Large intestine (tissue), 3 donors: ENCODE results near the gene PLA2G2D. TPM values are rescaled to one million over a fixed set of nuclear protein-coding genes. Genes with fewer than 3 reads are reported as not detected.

ENCODE experiments used
- DNase-seq, 2 donors: peaks; one replicate each; pipeline versions ENCODE4 v3.0.0 to v3.0.0-alpha.2; 2013
- H3K27ac ChIP-seq: one replicate; pipeline ENCODE4 v1.5.1; 2013; ENCODE audit warnings: low read length
- H3K27me3 ChIP-seq: 2 replicates; pipeline ENCODE4 v1.6.1; 2013; ENCODE audit warnings: low read length; ENCODE audit not compliant: control insufficient read depth, insufficient read depth
- H3K36me3 ChIP-seq: 2 replicates; pipeline ENCODE4 v1.6.1; 2013; ENCODE audit warnings: low read length; ENCODE audit not compliant: control insufficient read depth, insufficient read depth
- H3K4me1 ChIP-seq: one replicate; pipeline ENCODE4 v1.6.1; 2013; ENCODE audit warnings: low read length; ENCODE audit not compliant: control insufficient read depth, insufficient read depth
- H3K4me3 ChIP-seq: one replicate; pipeline ENCODE4 v1.5.1; 2013; ENCODE audit warnings: low read length
- H3K9me3 ChIP-seq: one replicate; pipeline ENCODE4 v1.6.1; 2013; ENCODE audit warnings: mild to moderate bottlenecking, low read depth, low read length, moderate library complexity; ENCODE audit not compliant: control insufficient read depth
- WGBS: methylation state at CpG from one replicate; pipeline ENCODE4 v1.1.5; 2013; ENCODE audit warnings: low lambda C conversion rate; ENCODE audit not compliant: insufficient coverage; 5-methylcytosine and 5-hydroxymethylcytosine counted together
- polyA plus RNA-seq: library from polyadenylated mRNA; unstranded; fragments of 120-200 nt; gene quantifications from one replicate; pipeline ENCODE4 v1.2.1, GENCODE V29; 2013

Gene PLA2G2D
- polyA plus RNA-seq, 1 donor = 0.18 TPM

DNA sequence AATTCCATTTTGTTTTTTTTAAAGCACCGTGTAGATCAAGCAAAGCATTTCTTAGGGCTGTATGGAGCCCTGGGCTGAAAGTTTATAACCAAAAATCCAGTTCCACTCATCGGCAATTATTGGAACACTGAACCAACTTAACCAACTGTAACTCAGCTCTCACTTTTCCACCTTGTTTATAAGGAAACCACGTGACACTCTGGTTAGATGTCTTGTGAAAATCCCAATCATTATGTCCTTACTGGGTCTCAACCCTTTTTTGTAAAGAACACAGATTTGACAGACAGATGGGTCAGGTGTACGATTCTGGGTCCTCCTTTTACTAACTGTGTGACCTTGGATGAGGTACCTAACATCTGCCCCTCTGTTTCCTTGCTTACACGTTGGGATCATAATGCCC, 43.1 kb downstream of the PLA2G2D start:
- Histone ChIP-seq H3K4me3 (no peak overlapping the region), H3K9me3 (no peaks in the 10 kb centered on the region), H3K27me3 (peaks cover 2% of the 10 kb centered on the region), H3K27ac (no peak overlapping the region), H3K36me3 (no peaks in the 10 kb centered on the region), H3K4me1 (no peaks in the 10 kb centered on the region)
- WGBS = no CpG with 5 or more reads among the region's 5 CpGs
- DNase-seq = no peak

DNA sequence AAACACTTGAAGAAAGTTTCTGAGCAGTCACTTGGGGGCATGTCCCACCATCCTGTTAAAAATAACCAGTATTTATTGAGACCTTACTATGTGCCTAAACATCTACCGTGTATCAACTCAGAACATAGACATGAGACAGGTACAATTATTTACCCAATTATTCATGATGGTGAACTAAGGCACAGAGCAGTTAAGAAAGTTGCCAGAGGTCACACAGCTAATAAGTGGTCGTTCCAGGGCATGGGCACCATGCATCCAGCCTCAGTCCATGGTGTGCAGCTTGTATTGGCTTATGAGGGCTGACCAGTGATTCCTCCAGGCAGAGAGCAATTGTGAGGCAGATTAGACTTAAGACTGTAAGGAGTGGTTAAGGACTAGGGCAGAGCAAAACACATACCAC, 44.0 kb downstream of the PLA2G2D start:
- peaks cover 2% of the 10 kb centered on the region for H3K27me3 ChIP-seq
- WGBS = no CpG with 5 or more reads among the region's 2 CpGs
- no peak for DNase-seq
- no peaks in the 10 kb centered on the region for H3K4me1 ChIP-seq
- no peak overlapping the region for H3K4me3 ChIP-seq
- no peaks in the 10 kb centered on the region for H3K9me3 ChIP-seq
- H3K27ac ChIP-seq = no peak overlapping the region
- H3K36me3 ChIP-seq = no peaks in the 10 kb centered on the region

- H3K4me1 ChIP-seq = no peaks in the 10 kb centered on the region
- no peak overlapping the region for H3K4me3 ChIP-seq
- DNase-seq = no peak
- no peaks in the 10 kb centered on the region for H3K9me3 ChIP-seq
- H3K27ac ChIP-seq = no peak overlapping the region
- no peaks in the 10 kb centered on the region for H3K36me3 ChIP-seq
- peaks cover 2% of the 10 kb centered on the region for H3K27me3 ChIP-seq
- WGBS = no CpG with 5 or more reads among the region's 8 CpGs
These were observed 44.6 kb downstream of the PLA2G2D start for GRCh38 chr1:20074725-20075171.

- peaks cover 2% of the 10 kb centered on the region for H3K27me3 ChIP-seq
- H3K27ac ChIP-seq = no peak overlapping the region
- DNase-seq = no peak
- 90% methylated on average over 2 of the region's 11 CpGs for WGBS
- no peaks in the 10 kb centered on the region for H3K36me3 ChIP-seq
- no peaks in the 10 kb centered on the region for H3K4me1 ChIP-seq
- H3K9me3 ChIP-seq = no peaks in the 10 kb centered on the region
- no peak overlapping the region for H3K4me3 ChIP-seq
These were observed 45.1 kb downstream of the PLA2G2D start for GRCh38 chr1:20074055-20074724.

GRCh38 chr1:20073256-20073655, 46.1 kb downstream of the PLA2G2D start:
- no CpG with 5 or more reads among the region's 2 CpGs for WGBS
- Histone ChIP-seq H3K27me3 (peaks cover 2% of the 10 kb centered on the region), H3K27ac (no peak overlapping the region), H3K4me1 (no peaks in the 10 kb centered on the region), H3K9me3 (no peaks in the 10 kb centered on the region), H3K36me3 (no peaks in the 10 kb centered on the region), H3K4me3 (no peak overlapping the region)
- DNase-seq = no peak

GRCh38 chr1:20072771-20073170, 46.6 kb downstream of the PLA2G2D start:
- no CpG with 5 or more reads among the region's 7 CpGs for WGBS

GRCh38 chr1:20071416-20071815, 47.9 kb downstream of the PLA2G2D start:
- Histone ChIP-seq H3K4me1 (no peaks in the 10 kb centered on the region), H3K27me3 (no peaks in the 10 kb centered on the region), H3K9me3 (no peaks in the 10 kb centered on the region), H3K27ac (no peak overlapping the region), H3K36me3 (no peaks in the 10 kb centered on the region), H3K4me3 (no peak overlapping the region)
- DNase-seq = no peak
- no CpG with 5 or more reads among the region's 6 CpGs for WGBS

More at GRCh38 chr1:20072771-20073170, 46.6 kb downstream of the PLA2G2D start:
- H3K4me3 ChIP-seq = no peak overlapping the region
- no peaks in the 10 kb centered on the region for H3K9me3 ChIP-seq
- no peak overlapping the region for H3K27ac ChIP-seq
- H3K27me3 ChIP-seq = no peaks in the 10 kb centered on the region
- no peaks in the 10 kb centered on the region for H3K36me3 ChIP-seq
- no peak for DNase-seq
- no peaks in the 10 kb centered on the region for H3K4me1 ChIP-seq

DNA sequence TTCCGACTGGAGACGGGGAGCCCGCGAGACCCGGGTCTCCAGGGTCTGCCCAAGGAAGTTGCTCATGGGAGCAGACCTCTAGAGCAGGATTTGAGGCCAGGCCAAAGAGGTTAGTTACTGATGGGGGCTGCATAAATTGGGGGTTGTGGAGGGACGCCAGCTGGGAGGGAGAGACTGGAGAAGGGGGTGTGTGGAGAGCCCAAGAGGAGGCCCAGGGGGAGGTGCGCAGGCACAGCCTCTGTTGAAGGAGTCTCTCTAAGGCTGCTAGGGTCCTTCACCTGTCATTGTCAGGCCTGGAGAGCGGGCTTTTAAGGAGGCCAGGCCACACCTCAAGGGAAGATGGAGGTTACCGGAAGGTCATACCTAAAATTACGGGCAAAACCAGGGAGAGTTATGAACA, 49.0 kb downstream of the PLA2G2D start:
- H3K4me1 ChIP-seq = no peaks in the 10 kb centered on the region
- H3K27ac ChIP-seq = no peak overlapping the region
- H3K36me3 ChIP-seq = no peaks in the 10 kb centered on the region
- WGBS = no CpG with 5 or more reads among the region's 10 CpGs
- no peak overlapping the region for H3K4me3 ChIP-seq
- H3K9me3 ChIP-seq = no peaks in the 10 kb centered on the region
- no peaks in the 10 kb centered on the region for H3K27me3 ChIP-seq
- no peak for DNase-seq

DNA sequence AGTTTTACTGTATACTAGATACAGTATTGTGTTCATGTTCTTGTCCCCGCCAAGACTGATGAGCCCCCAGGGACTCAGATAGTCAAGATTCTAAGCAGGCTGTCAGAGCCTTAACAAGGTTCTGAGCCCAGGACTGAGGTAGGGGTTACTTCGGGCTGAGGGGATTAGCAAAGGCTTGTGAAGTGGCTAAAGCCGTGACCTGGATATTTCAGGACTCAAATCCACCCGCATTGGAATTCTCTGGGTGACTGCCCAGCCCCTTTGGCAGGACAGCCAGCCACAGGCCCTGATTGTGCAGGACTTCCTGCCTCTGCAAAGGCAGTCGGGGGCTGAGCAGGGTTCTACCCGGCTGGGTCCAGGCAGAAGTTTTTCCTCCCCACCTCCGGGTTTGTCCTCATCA, 49.5 kb downstream of the PLA2G2D start, which contains the start of gene PLA2G5:
Gene PLA2G5 (plus strand): TSS at position 321 of the 400 bp plus-strand sequence. CDS start 14,637 bp downstream, outside the sequence.
- no CpG with 5 or more reads among the region's 7 CpGs for WGBS
- DNase-seq = no peak
- no peaks in the 10 kb centered on the region for H3K9me3 ChIP-seq
- H3K4me3 ChIP-seq = no peak within 1 kb of the TSS
- H3K27me3 ChIP-seq = no peaks in the 10 kb centered on the region
- no peaks in the 10 kb centered on the region for H3K4me1 ChIP-seq
- no peak within 1 kb of the TSS for H3K27ac ChIP-seq
- H3K36me3 ChIP-seq = no peaks in the 10 kb centered on the region

DNA sequence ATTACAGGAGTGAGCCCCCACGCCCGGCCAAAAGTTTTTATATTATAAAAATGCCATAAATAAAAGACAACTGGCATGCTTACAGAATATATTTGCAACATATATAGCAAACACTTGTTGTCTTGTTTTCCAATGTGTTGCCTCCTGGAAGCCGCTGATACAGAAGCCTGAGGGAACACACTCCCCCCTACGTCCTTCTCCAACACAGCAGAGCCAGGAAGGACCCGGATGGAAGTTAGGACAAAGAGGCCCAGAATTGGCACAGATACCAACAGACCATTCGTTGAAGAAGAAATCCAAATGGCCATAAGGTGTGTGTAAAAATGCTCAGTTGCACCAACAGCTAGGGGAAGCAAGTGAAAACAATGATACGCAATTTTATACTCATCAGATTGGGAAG, 50.6 kb downstream of the PLA2G2D start:
- no peaks in the 10 kb centered on the region for H3K4me1 ChIP-seq
- no peak overlapping the region for H3K4me3 ChIP-seq
- no peaks in the 10 kb centered on the region for H3K9me3 ChIP-seq
- no peaks in the 10 kb centered on the region for H3K36me3 ChIP-seq
- WGBS = 86% methylated on average over 1 of the region's 7 CpGs
- no peak for DNase-seq
- no peaks in the 10 kb centered on the region for H3K27me3 ChIP-seq
- H3K27ac ChIP-seq = no peak overlapping the region

- H3K4me3 ChIP-seq = no peak overlapping the region
- no peaks in the 10 kb centered on the region for H3K27me3 ChIP-seq
- no CpG with 5 or more reads among the region's 2 CpGs for WGBS
- no peaks in the 10 kb centered on the region for H3K4me1 ChIP-seq
- H3K36me3 ChIP-seq = no peaks in the 10 kb centered on the region
- no peak for DNase-seq
- H3K9me3 ChIP-seq = no peaks in the 10 kb centered on the region
- no peak overlapping the region for H3K27ac ChIP-seq
These were observed 55.5 kb downstream of the PLA2G2D start for GRCh38 chr1:20063861-20064292.
